Measurements from ENCODE around the gene KNTC1.
"Not testable (repeated sequence)": the region's sequence is repeated elsewhere in the genome, so short reads cannot be mapped to it uniquely, and the experiment has no call there.

DNA sequence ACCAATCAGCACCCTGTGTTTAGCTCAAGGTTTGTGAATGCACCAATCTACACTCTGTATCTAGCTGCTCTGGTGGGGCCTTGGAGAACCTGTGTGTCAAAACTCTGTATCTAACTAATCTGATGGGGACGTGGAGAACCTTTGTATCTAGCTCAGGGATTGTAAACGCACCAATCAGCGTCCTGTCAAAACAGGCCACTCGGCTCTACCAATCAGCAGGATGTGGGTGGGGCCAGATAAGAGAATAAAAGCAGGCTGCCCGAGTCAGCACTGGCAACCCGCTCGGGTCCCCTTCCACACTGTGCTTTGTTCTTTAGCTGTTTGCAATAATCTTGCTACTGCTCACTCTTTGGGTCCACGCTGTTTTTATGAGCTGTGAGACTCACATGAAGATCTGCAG lies 65.5 kb downstream of the KNTC1 start:
- TF ChIP-seq POLR2A, POLR2AphosphoS5 (IDR thresholded peaks at IDR 0.05): not testable (repeated sequence)
- TF ChIP-seq, protein P1, sequence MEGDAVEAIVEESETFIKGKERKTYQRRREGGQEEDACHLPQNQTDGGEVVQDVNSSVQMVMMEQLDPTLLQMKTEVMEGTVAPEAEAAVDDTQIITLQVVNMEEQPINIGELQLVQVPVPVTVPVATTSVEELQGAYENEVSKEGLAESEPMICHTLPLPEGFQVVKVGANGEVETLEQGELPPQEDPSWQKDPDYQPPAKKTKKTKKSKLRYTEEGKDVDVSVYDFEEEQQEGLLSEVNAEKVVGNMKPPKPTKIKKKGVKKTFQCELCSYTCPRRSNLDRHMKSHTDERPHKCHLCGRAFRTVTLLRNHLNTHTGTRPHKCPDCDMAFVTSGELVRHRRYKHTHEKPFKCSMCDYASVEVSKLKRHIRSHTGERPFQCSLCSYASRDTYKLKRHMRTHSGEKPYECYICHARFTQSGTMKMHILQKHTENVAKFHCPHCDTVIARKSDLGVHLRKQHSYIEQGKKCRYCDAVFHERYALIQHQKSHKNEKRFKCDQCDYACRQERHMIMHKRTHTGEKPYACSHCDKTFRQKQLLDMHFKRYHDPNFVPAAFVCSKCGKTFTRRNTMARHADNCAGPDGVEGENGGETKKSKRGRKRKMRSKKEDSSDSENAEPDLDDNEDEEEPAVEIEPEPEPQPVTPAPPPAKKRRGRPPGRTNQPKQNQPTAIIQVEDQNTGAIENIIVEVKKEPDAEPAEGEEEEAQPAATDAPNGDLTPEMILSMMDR (IDR thresholded peaks at IDR 0.05 in 8 of 11, conservative IDR thresholded peaks at IDR 0.05 in 3 of 11) = not testable (repeated sequence)
